ENCODE results near the gene DSE. TPM values are rescaled to one million over a fixed set of nuclear protein-coding genes. Genes with fewer than 3 reads are reported as not detected.

Gene DSE
- polyA plus RNA-seq, 12 donors: 29.1 to 41.0 (median 35.4) TPM; not detected in 1

DNA sequence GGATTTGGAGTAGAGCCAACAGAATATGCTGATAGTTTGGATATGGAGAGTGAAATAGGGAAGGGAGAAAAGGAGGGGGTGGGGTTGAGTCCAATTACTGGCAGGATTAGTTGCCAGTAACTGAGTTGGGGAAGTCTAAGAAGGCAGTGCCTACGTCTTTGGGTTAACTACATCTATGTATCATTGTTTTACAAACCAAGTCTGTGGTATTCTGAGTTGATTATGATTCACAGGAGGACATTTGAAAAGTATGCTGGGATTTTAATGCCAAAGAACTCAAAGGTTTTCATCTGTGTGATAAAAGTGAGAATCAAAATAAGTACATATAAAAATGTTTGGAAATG, 14.7 kb downstream of the DSE start:
- no peak for DNase-seq

DNA sequence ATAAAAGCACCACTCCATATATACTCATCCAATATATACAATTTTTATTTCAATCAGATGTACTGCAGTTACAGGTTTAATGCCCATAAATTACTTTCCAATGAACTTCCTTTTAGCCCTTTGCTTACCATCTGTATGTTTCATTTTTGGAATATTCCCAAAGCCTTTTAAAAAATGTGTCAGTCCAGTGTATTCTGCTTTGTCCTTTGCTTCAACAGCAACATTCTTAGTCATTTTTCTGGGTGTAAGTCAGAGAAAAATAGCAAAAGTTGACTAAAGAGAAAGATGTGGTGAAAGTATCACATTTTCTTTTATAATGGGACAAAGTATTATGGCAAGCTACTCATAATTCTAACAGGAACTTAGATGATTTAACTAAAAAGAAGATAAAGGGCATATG, 15.2 kb downstream of the DSE start:
- DNase-seq: no peak

DNA sequence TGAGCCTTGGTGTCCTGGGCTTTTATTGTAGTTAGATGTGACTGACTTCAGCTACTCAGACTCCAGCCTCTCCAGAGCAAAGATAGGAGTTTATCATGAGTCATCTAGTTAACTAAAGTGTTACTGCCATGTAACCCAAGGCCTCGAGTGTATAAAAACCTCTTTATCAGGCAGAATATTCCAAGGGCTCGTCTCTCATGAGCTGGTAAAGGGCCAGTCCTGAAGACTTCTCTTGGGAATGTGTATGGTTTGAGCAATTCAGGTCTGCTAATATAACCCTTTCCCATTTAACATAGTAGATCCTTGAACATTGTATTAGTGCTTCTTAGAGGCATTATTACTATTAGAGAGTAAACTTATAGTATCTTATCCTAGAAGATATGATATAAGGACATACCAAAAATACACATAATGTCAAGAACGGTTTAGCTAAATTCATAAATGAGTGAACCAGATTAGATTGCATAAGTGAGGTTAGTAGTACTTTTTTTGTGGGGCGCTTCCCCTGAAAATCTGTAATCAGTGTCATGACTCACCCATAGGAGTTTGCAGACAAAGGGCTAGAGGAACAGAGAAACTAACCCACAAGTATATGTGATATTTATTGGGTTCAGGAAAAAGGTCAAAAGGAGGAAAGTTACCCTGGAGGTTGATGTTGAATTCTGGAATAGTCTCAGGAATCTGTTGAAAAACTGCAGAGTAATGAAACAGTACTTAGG, 16.0 kb downstream of the DSE start:
- DNase-seq: no peak

DNA sequence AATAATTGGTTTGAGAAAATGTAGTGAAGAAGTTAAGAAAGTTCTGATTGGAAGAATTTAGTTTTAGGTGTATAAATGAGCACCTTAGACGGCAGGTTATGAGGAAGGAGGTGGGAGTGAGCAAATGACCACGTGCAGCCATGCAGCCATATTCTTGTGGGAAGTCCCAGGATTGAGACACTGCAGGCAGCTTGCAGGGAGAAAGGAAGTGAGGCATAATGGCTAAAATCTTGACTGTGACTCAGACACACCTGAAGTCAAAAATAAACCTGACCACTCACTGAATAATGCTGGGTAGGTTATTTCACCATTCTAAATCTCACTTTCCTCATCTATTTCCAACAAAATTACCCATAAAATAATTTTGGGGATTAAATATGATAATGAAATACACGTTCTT, 16.6 kb downstream of the DSE start:
- no peak for DNase-seq

DNA sequence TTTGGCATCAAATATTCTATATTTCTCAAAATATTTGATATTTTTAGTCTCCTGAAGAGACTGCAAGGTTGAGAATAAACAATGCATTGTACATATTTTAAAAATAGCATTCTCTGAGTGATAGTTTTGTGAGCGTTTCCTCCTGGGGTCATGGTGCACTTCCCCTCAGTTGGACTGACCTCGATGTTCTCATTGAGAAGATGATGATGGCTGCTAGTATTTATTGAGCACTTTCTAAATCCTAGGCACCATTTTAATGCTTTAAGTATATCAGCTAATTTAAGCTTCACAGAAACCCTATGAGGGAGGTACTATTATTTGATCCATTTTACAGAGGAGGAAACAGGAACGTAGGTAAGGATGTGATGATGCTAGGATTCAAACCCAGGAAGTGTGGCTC, 18.2 kb downstream of the DSE start:
- no peak for DNase-seq

DNA sequence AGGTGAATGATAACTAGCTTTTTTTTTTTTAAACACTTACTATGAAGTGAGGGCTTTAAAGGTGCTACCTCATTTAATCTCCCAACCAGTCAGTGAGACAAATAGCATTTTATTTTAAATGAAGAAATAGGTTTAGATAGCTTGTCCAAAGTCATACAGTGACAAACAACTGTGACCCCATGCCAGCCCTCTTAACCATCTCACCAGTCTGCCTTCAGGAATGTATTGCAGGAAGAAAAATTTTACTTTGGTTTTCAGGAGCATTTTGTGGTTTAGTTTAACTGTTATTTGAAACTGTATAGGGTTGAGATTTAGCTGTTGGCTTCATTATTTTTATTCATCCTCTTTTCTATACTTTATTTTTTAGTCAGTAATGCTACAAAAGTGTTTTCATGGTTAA, 18.6 kb downstream of the DSE start:
- no peak for DNase-seq

DNA sequence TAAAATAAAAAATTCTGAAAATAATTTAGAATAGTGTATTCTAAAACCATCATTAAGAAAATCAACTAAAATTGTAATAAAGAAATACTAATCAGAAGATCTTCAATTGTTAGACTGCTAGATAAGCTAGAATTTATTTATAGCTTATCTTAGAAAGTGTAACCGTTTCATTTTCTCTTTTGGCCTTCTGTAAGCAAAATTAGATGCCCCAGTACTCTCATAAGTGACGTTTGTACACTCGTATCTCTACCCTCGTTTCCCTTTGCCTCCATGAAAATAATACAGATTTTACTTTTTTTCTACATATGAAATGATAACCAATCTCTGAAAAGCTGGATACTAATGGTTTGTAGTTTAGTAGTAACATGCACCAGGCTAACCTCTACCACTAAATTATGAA, 19.8 kb downstream of the DSE start:
- DNase-seq: no peak

DNA sequence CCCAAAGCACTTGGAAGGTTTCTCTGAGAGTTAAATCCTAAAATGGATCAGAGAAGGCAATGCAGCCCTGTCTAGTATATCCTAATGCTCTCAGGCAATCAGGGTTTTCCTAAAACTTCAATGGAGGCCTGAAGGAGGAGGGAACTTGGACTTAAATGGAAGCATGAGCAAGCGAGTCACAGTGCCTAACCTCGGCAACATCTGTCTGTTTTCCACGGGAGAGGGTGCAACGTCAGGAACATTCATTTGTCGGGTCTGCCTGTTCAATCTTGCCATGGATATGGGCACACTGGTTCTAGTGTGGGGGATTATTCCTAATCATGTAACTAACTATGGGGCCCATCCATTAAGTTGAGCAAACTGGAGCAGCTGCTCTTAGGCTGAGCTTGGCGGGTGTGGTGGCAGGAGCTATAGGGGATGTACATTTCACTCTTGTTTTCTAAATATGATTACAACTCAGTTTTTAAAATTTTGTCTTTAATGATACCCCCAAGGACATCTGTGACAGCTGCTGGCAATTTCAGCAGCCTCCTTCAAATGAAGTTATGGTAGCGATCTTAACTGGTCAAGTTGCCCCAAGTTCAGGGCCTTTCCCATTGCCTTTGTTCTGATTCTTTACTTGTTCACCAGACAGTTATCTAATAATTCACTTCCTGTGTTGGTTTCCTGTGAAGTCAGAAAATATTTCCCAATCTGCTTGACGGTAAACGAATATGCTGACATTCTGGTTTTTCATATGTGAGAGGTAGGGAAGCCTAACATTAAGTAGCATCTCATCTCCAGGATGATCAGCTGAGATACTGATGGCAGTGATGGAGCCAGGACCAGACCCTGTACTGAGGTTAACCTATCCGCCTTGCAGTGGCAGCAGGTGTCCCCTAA, 21.6 kb downstream of the DSE start:
- no peak for DNase-seq

DNA sequence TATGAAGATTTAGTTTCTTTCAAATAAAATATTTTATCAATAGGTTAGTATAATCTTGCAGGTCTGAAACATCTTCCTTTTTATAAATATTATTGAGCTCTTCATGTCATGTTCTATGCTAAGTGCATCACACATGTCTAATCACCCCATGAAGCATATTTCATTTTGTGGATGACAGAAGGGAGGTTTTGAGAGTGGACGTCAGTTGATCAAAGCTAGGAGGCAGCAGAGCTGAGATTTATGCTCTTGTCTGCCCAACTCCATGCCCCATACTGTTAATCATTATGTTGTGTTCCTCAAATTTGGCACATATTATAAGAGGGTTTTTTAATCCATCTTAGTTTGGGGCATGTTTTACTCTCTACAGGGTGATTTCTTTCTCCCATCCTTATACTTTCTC, 22.7 kb downstream of the DSE start:
- DNase-seq: no peak

DNA sequence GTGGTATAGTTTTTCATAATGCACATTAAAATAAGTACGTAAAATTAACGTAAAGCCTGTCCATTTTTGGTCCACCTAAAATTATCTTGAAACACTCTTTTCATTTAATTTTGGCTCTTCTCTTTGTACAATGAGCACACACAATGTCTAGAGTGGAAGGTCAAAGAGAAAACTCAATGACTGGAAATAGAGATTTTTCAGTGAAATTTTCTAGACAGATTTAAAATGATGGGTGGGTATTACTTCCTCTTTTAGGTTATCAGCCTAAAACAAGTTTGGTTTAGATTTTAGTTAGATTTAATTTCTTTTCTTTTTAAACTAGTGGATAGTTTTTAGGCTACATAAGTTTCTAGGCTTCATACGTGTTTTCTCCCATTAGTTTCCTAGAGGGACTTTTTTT, 24.9 kb downstream of the DSE start:
- no peak for DNase-seq

DNA sequence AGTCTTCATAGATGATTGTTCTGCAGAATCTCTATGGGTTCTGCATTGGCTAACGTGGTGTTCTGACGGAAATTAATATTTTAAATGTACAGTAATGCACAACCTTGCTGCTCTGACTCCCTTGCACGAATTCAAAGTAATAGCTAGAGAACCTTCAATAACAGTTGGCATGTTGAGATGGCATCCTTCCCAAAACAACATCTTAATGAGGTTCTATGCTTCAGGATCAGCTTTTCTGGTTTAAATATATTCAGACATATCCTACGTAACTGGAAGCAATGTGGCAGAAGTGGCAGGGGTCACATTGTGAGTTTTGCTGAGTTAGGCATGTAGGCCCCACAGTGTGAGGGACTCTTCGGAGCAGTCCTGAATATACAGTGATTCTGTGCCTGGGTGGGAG, 25.7 kb downstream of the DSE start:
- no peak for DNase-seq

DNA sequence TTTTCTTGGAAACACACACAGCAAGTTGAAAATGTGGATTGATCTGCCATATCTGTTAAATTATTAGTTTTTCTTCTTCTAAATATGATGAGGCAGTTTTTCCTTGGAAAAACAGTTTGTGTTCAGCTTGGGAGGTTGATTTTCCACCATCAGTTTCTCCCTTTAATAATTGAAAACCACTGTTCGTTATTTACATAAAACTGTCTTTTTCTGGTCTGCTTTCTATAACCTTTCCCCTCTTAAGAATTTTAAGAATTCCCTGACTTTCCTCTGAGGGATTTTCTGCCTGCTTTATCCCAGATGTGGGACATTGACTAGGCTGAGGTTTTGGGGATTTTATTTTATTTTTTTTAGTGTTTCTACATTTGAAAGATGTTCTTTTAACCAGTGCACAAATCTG, 27.2 kb downstream of the DSE start:
- DNase-seq: peak; percentile 37

DNA sequence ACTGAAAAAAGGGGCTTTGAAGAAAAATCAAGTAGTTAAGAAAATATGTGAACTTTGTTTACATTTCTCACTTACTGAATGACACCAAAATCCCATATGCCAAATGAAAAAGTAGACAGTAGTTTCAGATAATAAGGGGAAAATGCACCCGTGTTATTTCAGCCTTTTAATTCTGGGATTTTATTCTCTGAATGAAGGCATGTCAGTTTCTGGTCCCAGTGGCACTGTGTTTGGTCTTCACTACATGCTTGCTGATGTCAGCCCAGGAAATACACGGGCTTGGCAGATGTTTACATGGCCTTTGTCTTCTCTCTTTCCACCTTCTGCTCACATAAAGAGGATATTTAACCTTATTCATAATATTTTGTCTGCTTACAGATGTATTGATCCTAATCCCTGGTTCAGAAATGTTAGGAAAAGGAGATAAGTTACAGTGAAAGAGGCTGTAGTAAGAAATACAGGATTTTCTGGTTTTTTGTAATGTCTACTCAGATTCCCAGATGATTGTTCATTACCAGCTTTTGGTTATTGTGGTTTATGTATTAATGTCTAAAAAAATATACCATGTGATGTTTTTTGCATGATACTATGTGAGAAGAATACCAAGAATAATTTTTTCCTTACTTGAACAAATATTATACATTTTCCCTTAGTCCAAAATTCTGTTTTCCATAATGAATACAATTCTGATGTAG, 27.7 kb downstream of the DSE start:
- peak; percentile 35 for DNase-seq

DNA sequence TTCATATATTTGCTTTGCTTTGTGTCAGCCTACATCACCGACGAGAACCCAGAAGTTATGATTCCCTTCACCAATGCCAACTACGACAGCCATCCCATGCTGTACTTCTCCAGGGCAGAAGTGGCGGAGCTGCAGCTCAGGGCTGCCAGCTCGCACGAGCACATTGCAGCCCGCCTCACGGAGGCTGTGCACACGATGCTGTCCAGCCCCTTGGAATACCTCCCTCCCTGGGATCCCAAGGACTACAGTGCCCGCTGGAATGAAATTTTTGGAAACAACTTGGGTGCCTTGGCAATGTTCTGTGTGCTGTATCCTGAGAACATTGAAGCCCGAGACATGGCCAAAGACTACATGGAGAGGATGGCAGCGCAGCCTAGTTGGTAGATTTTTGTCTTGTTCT, 28.5 kb downstream of the DSE start:
- no peak for DNase-seq

DNA sequence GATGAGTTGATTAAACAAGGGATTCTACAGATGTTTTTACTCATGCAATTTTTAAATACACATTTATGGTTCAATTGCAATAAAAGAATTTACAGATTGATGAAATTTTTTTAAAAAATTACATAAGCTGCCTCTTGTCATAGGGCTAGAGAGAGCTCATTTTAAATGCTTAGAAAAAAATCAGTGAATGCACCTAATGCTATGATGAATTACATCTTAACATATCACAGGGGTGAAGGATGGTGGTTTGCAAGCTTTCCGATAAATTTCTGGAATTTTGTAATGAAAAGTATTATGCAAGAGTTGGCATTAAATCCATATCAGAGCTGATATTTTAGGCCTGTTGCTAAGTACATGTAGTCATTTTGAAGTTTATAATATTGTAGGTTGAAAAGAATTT, 29.6 kb downstream of the DSE start:
- DNase-seq: no peak

DNA sequence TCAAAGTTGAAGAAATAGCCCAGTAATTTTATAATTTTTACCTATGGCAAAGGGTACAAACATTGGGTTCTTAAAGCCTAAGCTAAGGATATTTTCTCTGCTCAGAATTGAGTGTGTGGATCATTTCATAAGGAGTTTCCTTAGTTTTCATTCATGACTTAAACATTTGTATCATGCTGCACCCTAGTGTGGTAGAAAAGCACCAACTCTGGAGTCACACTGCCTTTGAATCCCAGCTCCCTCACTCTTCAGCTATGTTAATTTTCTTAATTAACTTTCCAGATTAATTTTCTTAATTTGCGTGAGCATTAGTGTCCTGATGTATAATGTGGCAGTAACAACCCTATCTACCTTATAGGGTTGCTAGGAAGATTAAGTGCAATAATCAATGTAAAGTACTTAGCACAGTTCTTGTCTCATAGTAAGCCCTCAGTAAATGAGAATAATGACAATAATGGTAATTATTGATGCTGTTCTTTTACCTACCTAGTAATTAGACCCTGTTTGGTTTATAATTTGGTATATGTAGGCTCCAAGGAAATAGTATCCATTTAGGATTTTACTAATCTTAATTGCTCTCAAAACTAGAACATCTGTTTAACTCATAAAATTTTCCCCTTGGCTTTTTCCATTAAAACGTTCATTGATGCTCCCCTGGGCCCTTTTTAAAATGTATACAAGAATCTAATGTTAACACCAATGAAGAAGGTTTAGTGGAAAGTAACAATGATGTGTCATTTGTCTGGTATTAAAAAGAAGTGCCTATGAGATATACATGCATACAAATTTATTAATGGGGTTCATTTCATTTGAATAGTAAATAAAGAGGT, 31.6 kb downstream of the DSE start:
- DNase-seq: no peak

DNA sequence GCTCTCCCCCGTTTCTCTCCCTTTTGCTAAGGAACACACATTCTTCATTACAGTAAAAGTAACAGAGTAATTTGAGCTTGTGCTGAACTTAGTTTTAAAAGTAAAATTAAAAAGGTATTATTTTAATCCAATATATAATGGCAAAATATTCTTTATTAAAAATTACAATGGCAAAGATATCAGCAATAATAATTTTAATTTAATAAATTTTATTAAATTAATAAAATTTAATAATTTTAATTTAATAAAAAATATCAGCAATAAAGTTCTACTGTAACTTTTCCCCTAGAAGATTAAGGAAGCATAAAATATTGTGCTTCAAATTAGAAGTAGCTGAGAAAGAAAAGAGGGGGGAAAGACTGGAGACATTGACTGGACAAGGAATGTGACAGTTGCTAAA, 32.5 kb downstream of the DSE start:
- no peak for DNase-seq

DNA sequence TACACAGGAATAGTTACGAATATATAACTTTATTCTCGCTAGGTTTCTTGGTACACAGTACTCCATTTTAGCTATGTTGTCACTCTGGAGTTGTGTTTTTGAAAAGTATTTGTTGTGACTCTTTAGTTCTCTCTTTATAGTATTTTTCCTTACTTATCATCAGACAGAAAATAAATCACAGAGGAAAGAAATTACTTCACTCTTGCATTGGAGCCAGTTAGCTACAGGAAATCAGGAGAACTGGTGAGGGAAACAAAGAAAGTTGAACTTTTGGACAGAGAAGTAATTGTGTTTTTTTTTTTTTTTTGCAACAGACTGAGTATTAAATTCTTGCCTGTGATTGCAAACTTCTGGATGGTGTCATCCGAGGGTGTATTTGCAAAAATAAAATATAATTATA, 33.9 kb downstream of the DSE start:
- DNase-seq: peak; percentile 65

DNA sequence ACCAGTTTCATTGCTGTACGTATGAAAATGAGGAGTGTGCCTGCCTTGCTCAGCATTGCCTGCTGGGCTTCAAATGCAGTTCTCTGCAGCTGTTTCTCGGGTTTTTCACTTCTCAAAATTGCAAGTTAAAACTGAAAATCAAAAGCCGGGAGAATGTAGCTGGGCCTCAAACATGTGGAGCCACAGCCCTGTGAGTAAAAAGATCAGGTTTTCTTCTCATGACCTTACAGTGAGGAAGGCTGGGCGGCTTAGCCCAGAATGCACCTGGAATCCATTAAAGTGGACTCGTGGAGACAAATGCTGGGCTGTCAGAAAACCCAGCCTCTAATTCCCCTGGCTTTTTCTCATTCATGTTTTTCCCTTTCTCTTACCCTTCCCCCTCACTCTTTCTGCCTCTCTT, 34.4 kb downstream of the DSE start:
- peak; percentile 82 for DNase-seq

DNA sequence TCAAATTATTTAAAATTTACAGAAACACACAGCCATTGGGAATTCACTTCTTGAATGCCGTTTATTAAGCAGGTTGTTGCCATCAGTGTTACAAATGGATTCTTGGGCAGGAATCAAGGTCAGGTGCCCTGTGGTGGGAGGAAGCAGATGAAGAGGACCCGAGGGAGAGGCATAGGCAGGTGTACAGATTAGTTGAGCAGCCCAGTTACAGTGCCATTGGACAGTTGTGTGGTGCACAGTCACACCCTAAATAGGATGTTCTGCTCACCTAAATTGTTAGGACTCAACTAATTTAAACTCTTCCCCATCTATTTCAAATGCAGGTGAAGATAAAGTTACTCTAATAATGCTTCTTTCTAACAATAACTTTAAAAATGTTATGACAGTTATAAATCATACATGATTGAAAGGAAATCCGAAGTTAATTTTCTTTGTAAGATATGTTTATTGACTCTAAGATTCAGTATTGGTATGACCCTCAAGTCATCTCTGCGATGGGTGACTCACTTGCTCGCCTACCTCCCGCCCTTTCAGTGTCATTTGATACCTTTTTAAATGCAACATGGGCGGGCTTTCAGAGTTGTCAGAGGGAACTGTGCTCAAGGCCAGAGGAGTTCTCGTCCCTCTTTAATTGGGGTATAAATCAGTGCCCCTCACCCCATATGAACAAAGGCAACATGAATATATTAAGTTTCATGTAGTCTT, 35.1 kb downstream of the DSE start:
- peak; percentile 52 for DNase-seq

DNA sequence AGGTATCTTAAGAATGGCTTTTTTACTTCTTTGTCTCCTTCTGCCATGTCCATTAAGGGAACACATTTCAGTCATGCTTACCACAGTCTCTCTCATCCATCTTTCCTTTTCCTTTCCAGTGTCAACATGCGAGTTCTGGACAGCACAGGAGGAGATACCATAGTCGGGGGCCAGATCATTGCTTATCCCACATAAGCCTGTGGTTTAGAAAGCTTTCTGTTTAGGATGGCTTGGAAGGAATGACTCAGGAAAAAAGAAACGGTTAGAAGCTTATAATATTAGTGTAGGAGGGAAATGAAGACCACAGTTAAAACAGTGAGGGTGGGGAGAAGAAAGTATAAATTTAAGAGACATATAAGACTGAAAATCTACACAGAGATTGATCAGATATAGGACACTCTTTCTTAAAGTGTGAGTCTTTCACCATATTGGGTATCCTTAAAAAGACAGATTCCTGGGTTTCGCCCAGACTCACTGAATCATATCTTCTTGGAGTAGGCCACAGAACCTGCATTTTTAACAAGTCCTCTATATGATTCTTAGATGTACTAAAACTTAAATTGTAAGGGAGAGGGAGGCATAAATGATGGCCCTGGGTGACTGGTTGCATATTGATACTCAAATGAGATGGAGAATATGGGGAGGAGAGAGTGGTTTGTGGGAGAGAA, 36.1 kb downstream of the DSE start:
- DNase-seq: no peak
